Skin of body (tissue), 2 donors: ENCODE measurements around the gene RNF126. TPM values are rescaled to one million over a fixed set of nuclear protein-coding genes. Genes with fewer than 3 reads are reported as not detected.
"Not testable (repeated sequence)": the region's sequence is repeated elsewhere in the genome, so short reads cannot be mapped to it uniquely, and the experiment has no call there.

Source experiments
- DNase-seq: peaks from one replicate; lab custom pipeline; 2025; lab: John Stamatoyannopoulos, UW
- total RNA-seq: library from RNA; depleted of rRNA; stranded (reverse); fragments of >200 nt; gene quantifications from one replicate; pipeline ENCODE4 v1.2.3, GENCODE V29; 2014

The RNF126 gene
- total RNA-seq: 17.5 TPM

DNA sequence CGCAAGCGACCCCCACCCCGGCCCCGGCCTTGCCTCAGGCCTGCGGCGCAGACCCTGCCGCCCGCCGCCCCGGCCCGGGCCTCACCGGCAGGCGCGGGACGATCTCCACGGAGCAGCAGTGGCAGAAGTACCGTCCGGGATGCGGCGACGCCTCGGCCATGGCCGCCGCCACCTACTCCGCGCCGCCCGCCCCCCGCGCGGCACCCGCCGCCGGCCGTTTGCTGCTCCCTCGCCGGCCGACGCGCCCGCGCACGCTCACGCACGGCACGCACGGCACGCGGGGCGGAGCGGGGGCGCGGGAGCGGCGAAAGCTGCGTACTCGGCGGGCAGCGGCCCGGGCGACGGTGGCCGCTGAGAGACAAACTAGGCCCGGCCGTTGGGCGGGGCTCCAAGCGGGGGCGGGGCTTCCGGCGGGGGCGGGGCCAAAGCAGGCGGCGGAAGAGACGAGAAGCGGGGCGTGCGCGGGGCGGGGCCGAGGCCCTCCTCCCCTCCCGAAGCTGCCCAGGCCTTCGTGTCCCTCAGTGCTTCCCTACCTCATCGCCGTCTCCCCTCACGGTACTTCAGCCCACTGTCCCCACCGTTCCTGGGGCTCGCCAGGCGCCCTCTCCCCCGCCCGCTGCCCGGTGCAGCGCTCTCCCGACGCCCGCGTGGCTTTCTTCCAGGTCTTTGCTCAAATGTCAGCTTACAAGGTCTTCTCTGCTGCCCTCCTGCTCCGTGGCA is at the start of gene RNF126:
Gene RNF126, minus strand, starts transcription at position 253 of the 720 bp plus-strand sequence. Its CDS starts 93 bp downstream, at position 160.
- DNase-seq: peak; percentile 87

DNA sequence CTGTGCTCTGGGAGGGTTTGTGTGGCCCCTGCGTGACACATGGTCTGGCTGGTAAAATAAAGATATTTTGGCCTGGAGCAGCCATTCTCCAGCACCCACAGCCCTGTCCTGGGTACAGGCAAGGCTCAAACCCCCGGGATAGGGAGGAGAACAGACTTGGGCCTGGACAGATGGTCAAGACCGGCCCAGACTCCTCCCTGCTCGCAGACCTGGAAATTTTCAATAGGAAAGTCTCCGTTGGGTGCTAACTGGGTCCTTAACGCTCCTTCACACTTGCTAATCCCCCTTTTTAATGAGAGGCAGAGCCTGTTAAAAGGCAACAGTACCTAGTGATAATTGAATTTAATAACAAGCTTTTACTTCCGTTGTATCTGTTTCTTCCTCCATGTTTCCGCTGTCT is 48.2 kb upstream of the RNF126 start:
- no peak for DNase-seq

DNA sequence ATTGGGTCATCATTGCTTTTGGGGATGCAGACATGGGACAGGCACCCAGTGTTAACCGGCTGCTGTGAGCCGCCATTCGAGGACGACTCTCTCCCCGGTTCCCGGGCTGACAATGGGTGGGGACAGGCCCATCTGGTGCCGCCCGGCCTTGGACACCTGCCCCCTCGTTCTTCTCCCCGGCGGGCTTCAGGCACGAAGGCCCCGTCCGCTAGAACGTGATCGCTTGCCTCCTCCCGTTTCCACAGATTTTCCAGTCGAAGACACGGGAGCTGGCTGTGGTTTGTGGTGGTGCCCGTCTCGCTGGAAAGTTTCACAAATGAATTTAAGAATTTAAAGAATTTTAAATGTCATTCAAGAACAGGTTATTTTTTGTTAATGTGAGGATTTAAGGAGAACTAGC is 47.8 kb upstream of the RNF126 start:
- no peak for DNase-seq

DNA sequence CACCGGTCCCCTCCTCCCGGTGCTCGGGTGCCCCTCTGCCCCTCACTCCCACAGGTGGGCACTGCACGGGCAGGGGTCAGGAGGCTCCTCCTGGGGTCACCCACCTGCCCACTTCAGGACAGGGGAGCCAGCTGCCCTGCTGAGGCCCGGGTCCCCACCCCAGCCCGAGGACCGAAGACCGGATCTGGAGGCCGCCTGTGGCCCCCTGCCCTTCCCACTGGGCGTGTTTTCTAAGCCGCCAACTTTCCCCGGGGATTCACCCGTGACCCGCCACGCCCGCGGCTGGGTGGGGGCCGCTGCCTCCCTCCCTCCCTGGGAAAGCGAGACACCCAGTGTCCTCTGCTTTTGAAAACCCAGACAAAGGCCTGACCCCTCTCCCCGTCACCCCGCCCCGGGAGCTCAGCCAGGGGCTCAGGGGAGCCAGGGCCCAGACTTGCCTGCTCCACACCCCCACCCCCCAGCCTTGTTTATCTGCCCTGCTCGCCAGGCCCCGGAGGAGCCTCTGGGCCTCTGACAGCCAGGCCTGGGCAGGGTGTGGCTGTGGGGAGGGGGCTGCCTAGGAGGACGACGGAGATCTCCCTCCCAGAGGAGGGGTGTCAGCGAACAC is 47.1 kb upstream of the RNF126 start:
- DNase-seq: no peak

DNA sequence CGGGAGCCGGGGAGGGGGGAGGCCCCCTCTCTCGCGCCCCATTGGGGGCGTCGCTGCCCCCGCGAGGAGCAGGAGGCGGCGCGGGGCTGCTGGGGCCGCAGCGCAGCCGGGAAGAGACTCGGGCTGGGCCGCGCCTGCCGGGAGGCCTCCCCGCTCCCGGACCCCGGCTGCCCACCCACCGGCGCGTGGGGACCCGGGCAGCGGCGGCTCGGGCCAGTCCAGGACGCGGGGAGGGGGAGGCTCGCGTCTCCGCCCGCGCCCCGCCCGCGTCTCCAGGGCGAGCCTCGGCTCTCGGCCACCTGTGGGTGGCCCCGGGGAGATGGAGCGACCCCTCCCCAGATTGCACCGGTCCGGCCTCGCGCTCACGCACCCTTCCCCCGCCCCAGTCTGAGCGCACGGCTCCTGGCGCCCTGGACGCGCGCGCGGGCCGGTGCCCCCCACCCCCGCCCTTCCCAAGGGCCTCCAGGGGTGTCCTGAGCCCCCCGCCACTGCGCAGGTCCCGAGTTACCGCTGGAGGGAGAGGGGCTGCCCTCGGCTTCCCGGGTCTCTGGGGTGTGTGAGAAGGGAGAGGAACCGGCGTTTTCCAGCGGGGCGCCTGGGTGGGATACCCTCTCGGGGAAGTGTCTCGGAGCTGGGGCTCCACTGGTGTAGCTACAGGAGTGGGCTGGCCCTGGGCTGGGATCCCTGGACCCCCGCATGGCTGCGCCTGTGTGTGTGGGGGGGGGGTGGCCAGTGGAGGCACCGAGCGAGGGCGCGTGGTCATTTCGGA is 46.4 kb upstream of the RNF126 start:
- DNase-seq: no peak

DNA sequence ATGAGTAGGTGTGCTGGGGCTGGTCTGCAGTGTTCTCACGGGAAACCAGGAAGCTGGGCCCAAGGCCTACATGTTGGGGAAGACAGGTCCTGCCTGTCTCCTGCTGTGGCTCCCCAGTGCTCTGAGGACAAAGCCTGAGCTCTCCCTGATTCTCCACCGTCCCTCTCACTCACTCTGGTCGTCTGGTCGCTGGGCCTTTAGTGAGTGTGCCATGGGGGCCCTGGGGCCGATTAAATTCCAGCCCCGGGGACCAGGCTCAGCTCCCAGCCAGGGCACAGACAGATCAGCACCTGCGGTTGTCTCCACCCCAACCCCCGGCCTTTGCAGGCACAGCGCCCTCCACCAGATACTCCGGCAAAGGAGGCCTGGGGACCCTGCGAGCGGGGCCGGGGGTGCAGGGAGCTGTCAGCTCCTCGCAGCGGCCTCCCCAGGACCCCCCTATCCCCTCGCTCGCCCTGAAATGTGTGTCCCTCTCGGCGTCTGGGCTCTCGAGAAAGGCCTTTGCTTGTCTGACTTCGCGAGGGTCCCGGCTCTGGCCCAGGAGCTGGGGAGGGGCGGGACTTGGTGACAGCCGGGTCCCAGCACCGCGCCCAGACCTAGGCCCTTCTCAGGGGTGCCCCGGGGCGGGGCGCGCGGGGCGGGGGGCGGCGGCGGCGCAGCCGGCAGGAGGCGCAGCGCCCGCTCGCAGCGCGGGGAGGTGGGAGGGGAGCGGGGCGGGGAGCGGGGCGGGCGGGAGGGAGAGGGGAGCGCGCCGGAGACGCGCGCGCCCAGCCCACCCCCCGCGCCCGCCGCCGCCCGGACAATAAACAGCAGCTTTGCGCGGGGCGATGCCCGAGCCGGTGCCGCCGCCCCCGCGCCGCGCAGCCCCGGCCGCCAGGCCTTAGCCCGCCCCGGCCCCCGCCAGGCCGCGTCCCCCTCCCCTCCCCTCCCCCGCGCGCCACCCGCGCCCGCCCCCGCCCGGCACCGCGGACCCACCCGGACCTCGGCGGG is 45.4 kb upstream of the RNF126 start, which contains the start of gene PALM:
Gene PALM, plus strand, starts transcription at position 782 of the 990 bp plus-strand sequence. CDS start 212 bp downstream, outside the sequence.
- no peak for DNase-seq

DNA sequence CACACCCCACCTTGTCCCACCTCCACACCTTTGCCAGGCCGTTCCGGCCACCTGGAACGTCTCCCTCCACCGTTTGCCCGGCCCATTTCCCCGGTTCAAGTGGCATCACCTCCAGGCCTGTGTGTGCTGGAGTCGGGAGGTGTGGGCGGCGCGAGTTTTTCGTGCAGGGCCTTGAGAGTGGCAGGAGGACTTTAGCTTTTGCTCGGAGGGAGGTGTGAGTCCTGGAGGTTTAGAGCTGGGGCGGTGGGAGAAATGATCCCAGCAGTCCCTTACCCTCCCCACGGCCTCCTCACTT is 41.4 kb upstream of the RNF126 start:
- DNase-seq: no peak

DNA sequence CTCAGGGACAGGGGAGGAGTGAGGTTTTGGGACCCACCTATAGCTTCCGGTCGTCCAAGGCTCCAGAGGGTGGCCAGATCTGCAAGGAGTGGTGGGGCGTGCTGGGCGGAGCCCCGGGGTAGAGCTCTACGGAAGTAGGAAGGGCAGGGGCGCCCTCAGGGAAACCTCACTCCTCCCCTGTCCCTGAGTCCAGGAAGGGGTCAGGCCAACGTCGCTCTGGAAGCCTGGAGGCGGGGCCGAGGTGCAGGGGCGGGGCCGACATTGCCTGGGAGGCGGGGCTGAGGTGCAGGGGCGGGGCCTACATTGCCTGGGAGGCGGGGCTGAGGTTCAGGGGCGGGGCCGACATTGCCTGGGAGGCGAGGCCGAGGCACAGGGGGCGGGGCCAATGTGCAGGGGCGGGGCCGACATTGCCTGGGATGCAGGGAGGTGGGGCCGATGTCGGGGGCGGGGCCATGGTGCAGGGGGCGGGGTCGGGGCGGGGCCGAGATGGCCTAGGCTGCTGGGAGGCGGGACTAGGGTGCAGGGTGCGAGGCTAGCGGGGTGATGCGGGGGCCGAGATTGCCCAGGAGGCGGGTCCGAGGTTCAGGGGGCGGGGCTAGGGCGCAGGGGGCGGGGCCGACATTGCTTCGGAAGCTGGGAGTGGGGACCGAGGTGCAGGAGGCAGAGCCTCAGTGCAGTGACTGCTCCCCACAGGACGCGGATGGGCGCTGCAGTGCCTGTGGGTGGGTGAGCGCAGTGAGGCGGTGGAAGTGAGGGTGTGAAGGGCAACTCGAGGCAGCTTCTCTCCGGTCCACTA is 40.8 kb upstream of the RNF126 start:
- DNase-seq: no peak

DNA sequence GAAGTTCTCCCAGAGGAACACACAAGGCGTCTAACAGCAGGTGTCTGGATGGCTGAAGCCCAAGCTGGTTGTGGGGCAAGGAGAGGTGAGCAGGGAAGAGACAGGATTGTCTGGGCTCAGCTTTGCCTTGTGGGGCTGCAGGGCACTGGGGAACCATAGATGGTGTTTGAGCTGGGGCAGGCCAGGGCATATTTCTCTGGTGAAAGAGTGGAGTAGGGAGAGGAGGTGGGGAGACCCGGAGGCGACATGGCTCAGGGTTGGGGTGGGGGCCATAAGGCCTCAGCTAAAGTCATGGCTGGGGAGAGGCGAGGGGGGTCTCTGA is 40.3 kb upstream of the RNF126 start:
- DNase-seq: no peak

DNA sequence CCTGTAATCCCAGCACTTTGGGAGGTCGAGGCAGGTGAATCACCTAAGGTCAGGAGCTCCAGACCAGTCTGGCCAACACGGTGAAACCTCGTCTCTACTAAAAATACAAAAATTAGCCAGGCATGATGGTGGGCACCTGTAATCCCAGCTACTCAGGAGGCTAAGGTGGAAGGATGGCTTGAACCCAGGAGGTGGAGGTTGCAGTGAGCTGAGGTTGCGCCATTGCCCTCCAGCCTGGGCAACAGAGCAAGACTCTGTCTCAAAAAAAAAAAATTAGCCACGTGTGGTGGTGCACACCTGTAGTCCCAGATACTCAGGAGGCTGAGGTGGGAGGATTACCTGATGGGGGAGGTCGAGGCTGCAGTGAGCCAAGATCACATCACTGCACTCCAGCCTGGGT is 39.8 kb upstream of the RNF126 start:
- DNase-seq: not testable (repeated sequence)

DNA sequence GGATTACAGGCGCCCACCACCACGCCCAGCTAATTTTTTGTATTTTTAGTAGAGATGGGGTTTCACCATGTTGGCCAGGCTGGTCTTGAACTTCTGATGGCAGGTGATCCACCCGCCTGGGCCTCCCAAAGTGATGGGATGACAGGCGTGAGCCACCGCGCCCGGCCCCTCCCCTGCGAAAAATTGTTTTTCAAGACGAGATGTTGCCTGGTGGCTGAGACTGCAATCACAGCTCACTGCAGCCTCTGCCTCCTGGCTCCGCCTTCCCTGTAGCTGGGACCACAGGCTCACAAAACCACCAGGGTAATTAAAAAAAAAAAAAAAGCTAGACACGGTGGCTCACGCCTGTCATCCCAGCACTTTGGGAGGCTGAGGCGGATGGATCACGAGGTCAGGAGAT is 36.9 kb upstream of the RNF126 start:
- DNase-seq: not testable (repeated sequence)

DNA sequence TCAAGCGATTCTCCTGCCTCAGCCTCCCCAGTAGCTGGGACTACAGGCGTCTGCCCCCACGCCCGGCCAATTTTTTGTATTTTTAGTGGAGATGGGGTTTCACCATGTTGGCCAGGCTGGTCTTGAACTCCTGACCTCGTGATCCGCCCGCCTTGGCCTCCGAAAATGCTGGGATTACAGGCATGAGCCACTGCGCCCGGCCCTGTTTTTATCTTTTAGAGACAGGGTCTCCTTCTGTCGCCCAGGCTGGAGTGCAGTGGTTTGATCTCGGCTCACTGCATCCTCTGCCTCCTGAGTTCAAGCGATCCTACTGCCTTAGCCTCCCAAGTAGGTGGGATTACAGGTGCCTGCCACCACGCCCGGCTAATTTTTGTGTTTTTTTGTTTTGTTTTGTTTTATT is 35.5 kb upstream of the RNF126 start:
- DNase-seq: not testable (repeated sequence)

DNA sequence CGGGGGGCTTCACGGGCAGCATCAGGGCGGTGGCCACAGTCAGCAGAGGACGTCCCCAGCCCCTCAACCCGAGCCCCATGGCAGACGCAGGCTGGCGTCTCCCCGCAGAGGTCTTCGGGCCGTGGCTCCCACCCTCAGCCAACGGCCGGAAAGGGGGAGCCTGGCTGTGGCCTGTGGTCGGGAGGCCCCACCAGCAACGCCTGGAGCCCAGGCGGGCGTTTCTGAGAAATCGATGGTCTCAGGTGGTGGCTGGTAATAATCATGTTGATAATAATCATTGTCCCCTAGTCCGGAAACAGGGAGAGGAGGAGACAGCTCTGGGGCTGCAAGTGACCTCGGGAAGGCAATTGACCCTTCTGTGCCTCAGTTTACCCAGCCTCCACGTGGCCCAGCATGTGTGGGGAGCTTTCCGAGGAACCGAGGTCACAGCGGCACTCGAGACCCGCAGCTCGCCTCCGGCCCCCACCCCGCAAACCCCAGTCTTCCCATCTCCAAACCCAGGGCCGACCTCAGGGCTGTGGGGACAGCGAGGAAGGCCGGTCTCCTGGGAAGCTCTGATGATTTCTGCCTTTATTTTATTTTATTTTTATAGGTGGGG is 32.4 kb upstream of the RNF126 start, which contains the start of gene PRSS57:
Gene PRSS57, minus strand, starts transcription at position 101 of the 598 bp plus-strand sequence. Its CDS starts 22 bp downstream, at position 79.
- DNase-seq: no peak

DNA sequence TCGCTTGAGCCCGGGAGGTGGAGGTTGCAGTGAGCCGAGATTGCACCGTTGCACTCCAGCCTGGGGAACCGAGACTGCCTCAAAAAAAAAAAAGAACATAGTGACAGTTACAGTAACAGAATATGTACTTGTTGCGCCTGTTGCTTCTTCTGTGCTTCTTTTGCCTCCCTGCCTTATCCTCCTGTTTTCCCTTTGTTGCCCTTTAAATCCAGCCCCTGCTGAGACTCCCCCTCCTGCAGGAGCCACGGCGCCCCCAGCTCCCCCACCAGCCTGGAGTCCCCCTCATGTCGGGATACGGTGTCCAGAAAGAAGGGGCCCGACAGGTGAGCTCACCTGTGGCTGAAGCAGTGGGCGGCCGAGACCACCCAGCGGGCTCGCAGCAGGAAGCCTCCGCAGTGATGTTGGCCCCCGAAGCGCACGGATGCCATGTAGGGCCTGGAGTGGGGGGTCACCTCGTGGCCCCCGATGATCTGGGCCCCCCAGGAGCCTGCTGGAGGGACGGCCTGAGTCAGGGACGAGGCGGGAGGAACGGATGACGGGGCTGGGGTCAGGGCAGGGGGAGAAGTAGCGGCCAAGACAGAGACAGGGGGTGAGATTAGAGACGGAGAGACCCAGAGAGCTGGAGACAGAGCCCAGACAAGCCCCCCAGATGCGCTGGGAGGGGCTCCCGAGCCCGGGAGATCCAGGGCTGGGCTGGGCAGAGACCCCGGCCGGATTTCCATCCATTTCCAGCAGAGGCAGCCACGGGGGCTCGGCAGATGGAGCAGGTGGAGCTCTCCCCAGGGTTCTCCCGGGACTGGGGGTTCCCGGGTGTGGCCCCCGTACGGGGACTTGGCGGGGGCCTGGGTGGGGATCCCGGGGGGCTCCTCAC is 31.7 kb upstream of the RNF126 start:
- no peak for DNase-seq

DNA sequence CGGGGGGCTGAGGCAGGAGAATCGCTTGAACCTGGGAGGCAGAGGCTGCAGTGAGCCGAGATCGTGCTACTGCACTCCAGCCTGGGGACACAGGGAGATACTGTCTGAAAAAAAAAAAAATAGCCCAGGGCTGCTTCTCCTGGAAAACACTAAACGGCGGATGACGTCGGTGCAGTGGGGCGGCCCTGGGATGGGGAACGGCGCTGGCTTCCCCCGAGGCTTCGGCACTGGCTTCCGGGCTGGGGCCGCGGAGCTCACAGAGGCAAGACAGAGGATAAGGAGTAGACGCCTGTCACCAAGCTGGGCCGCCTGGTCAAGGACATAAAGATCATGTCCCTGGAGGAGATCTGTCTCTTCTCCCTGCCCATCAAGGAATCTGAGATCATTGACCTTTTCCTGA is 27.2 kb upstream of the RNF126 start:
- DNase-seq: no peak

DNA sequence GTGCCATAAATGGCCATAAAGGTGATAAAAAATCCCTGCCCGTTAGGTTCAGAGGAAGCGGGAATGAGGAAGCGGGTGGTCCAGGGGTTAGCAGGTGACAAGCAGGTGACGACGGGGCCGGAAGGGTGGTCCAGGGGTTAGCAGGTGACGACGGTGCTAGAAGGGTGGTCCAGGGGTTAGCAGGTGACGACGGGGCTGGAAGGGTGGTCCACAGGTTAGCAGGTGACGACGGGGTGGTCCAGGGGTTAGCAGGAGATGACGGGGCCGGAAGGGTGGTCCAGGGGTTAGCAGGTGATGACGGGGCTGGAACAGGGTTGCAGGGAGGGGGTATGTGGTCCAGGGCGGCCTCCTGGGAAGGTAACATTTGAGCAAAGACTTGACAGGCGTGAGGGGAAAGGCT is 26.0 kb upstream of the RNF126 start:
- DNase-seq: no peak

DNA sequence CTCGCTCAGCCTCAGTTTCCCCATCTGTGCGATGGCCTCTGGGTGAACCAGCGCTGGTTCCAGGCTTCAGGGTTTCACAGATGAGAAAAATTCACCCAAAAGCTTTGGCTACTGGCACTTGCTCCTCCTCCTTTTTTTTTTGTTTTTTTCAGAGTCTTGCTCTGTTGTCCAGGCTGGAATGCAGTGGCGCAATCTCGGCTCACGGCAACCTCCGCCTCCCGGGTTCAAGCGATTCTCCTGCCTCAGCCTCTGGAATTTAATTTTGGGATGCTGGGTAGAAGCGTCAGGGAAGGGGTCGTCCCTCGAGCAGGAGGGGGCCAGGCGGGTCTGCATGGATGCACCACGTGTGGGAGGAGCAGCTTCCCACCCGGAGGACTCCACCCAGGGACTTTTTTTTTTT is 25.2 kb upstream of the RNF126 start:
- DNase-seq: no peak

DNA sequence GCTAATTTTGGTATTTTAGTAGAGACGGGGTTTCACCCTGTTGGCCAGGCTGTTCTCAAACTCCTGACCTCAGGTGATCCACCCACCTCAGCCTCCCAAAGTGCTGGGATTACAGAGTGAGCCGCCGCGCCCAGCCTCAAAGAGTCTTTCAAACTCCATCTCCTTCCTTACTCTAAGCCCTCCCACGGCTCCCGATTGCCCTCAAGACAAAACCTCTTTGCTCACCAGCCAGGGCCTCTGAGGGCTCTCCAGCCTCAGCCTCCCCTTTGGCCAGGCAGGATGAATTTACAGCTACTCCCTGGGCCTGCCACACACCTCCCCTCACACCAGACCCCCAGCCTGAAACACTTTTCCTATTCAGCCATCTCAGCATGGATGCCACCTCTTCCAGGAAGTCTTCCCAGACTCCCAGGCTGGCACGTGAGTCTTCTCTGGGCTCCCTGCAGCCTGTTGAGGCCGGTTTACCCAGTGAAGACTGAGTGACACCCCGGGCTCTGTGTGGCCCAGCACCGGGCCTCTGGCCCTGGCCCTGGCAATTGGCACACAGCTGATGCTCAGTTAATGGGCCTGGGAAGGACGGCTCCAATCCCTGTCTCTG is 24.7 kb upstream of the RNF126 start:
- DNase-seq: no peak
